Stimulated activated CD4-positive, alpha-beta T cell treated with anti-CD3 and anti-CD28 coated beads, TNF-alpha, amount 100 ng/mL, for 1 hour (primary cell): Measurements from ENCODE around the gene CENPS.
"Not testable (repeated sequence)": the region's sequence is repeated elsewhere in the genome, so short reads cannot be mapped to it uniquely, and the experiment has no call there.

ENCODE experiments used
- DNase-seq, 3 donors: peaks; one replicate each; pipeline ENCODE4 v3.0.0-alpha.2; 2020; ENCODE audit warnings: low read depth in 3 of 3, low spot score in 1 of 3

CENPS gene

DNA sequence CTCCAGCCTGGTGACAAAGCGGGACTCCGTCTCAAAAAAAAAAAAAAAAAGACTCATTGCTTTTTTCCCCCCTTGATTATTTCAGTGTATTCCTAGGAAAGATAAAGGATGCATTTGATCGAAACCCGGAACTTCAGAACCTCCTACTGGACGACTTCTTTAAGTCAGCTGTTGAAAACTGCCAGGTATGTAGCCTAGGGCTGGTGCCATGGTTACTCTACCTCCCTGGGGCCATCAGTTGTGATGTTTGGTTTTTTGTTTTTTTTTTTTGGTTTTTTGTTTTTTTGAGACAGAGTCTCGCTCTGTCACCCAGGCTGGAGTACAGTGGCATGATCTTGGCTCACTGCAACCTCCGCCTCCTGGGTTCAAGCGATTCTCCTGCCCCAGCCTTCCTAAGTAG lies 11.5 kb upstream of the CENPS start:
- not testable (repeated sequence) for DNase-seq

- no peak for DNase-seq
Measured at GRCh38 chr1:10419351-10419750, 10.9 kb upstream of the CENPS start.

GRCh38 chr1:10421637-10422036 lies 8.6 kb upstream of the CENPS start:
- DNase-seq: no peak

DNA sequence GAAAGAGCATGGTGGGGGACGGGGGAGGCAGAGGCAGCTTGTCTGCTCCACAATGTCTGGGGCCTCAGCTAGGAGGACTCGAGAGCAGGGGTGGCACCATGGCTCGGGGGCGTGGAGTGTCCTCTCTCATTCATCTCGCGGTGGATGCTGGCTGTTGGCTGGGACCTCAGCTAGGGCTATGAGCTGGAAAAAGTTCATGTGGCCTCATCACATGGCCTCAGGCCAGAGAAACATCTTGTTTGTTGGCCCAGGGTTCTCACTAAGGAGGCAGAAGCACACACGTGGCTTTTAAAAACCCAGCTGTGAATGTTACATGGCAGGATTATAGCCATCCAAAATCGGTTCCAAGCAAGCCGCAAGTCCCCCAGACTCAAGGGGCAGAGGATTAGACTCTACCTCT lies 6.2 kb upstream of the CENPS start:
- no peak for DNase-seq

DNA sequence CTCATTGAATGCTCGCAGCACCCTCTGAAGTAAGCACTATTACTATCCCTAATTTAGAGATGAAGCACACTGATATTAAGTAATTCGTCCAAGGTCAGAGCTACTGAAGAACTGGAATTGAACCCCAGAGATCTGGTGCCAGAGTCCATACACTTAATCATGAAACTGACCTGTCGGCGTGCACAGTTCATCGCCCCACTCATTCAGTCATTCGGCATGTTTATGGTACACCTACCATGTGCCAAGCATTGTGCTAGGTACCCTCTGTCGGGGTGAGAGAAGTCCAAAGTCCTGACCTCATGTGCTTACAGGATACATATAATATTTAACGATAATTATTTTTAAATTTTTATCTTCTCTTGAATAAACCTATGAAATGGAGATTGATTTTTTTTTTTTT lies 5.6 kb upstream of the CENPS start:
- no peak for DNase-seq

GRCh38 chr1:10425826-10426534 lies 4.3 kb upstream of the CENPS start:
- not testable (repeated sequence) for DNase-seq

- not testable (repeated sequence) for DNase-seq
Measured at GRCh38 chr1:10426535-10426848, 3.7 kb upstream of the CENPS start.

DNA sequence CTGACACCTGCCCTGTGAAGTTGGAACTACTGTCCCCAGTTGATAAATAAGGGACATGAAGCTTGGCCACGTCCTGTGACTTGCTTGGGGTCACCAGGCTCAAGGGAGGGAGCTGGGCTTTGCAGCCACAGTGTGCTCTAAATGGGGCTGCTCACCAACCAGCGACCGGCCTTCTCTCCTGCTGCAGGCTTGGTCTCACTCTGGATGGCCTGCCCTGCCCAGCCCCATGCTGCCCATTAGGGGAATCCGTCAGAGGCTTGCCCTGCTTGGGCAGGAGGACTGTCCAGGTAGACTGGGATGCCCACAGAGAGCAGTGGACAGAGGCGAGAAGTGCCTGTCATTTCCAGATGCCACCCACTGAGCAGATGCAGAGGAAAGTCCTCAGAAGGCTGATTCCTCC lies 1.2 kb upstream of the CENPS start:
- no peak for DNase-seq

- DNase-seq: no peak
Measured at GRCh38 chr1:10429868-10430215, 391 bp upstream of the CENPS start.

DNA sequence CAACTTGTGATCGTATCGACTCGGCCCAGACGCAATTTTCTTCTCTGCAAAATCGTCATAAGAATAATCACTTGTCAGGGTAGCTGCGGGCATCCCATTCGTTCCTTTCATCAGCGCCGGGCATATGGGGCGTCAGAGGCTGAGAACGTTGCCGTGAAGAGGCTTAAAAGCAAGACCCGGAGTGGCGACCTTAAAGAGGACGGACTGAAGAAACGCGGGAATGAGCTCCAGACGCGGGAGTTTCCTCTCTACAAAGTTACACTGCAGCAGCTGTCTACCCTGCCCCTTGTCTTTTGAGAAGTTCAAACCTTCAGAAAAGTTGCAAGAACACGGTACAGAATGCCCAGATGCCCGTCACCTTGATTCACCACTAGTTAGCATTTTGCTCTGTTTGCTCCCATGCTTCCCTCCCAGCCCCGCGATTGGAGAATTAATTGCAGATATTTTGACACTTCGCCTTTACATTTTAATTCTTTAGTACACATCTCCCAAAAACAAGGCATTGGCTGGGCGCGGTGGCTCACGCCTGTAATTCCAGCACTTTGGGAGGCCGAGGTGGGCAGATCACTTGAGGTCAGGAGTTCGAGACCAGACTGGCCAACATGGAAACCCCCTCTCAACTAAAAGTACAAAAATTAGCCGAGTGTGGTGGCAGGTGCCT lies 967 bp downstream of the CENPS start:
- DNase-seq: no peak

DNA sequence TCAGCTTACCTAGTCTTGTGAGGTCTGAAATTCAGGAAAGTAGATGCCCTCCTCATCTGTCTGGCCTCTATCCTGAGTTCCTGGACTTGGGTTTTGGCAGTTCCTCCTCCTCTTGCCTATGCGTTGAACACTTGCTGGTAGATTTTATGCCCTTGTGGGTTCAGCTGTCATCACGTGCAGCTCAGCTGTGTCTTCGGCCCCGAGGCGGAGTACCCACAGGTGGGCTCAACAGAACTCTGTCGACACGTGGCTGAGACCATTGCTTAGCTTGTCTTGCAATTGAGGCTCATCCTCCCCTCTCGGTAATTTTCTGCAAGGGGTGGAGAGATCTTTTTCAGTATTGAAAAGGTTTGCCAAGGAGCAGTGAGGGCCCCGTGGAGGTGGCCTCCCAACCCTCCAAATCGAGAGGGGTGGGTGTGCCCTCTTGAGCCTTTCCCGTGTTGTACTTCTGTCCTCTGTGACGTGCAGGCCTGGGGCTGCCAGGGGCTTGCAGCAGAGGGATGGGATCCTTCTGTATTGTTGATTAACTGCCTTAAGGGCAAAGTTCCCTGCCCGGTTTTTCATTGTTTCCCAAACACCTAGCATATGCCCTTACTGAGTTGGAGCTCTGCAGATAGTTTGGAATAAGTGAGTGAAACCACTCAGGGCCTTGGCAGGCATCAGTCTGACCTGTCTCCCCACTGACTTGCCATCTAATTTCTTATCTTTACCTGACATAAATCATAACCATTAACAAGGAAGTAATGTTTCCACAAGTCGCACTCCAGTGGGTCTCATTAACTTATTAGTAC lies 2.9 kb downstream of the CENPS start:
- DNase-seq: no peak

- no peak for DNase-seq
Measured at GRCh38 chr1:10433790-10434189, 3.6 kb downstream of the CENPS start.

DNA sequence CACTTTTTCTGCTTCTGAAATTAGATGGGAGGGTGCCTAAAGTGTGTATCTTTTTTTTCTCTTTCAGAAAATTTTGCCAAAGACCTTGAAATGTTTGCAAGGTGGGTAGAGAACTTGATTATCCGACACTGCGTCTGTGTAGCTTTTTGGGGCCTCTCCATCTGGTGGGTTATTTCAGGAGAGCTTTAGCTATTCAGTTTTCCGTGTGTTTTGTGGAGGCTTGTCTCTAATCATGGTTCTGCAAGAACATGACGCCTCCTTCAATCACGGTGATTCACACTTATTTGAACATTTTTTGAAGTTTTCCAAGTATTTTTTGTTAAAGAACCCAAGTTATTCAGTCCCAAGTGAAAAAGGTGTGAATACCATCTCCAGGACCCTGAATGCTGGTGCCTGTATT lies 4.4 kb downstream of the CENPS start:
- DNase-seq: no peak

DNA sequence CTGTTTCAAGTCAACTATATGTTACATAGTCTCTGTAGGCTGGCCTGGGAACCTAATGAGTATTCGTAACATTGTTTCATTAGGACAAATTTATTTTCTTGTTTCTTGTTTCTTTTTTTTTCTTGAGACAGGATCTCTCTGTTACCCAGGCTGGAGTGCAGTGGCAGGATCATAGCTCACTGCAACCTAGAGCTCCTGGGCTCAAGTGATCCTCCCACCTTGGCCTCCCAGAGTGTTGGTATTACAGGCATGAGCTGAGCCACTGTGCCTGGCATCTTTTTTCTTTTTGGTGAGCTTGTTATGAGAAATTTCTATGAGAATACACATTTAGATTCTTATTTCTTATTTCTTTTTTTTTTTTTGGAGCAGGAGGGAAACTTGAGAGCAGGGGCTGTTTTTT lies 6.8 kb downstream of the CENPS start:
- DNase-seq: no peak

DNA sequence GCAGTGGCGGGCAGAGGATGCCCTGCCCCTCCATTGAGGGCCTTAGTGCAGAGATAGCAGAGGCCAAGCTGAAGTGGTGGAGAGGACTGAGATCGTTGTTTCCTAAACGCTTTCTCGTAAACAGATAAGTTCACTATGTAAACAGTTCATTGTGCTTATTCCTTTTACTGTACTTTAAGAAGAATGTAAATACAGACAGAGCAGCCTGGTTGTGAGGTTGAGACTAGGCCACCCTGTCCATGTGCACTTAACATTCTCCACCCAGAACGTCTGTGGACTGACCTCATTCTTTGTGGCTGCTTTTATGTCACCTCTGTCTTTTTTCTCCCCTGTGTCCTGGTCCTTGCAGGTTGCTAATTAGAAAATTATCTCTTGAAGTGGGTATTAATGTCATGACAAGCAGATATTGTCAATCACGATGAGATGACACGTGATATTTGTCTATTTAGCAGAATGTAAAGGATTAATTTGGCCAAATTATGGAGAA lies 8.5 kb downstream of the CENPS start:
- DNase-seq: no peak

DNA sequence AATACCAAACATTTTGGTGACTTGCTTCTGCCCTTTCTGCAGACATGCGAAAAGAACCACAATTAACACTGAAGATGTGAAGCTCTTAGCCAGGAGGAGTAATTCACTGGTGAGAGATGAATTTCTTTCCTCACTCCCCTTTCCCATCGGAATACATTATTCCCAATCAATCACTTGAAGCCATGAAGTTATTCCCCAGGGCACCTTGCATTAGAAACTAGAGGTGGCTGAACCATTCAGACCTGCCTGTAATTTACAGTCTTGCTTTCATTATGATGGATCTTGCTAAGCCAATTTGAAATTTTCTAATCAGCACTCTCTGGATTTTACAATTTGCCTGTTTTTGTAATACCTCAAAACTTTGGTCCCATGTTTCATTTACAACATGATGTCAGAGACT lies 10.1 kb downstream of the CENPS start:
- DNase-seq: no peak

DNA sequence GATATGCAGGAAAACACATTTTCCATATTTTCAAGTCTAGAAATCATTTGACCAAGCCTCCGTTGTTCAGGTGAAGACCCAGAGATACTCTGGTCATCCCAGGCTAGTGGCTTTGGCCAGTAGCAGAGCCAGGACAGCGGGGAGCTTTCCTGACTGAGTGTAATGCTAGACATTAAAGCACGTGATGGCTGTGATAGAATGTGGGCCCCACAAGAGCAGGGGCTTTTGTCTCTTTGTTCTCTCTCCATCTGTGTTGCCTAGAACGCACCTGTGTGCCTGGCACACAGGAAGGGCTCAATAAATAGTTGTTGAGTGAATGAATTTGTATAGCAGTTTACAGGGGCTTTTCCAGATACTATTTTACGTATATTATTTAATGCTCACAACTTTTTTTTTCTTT lies 10.6 kb downstream of the CENPS start:
- DNase-seq: no peak

DNA sequence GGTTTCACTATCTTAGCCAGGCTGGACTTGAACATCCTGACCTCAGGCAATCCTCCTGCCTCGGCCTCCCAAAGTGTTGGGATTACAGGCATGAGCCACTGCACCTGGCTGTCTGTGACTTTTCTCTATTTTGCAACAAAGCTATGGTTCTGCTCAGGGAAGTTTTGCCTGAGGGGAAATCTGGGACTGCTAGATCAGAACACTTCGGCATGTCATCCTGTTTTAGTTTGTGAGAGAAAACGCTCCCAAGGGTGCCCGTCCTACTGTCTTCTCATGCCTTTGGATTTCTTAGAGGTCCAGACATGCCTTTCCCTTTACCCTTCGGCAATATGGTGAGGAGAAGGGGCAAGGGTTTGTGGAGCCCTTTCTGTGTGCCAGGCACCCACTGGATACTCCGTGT lies 14.0 kb downstream of the CENPS start:
- no peak for DNase-seq

DNA sequence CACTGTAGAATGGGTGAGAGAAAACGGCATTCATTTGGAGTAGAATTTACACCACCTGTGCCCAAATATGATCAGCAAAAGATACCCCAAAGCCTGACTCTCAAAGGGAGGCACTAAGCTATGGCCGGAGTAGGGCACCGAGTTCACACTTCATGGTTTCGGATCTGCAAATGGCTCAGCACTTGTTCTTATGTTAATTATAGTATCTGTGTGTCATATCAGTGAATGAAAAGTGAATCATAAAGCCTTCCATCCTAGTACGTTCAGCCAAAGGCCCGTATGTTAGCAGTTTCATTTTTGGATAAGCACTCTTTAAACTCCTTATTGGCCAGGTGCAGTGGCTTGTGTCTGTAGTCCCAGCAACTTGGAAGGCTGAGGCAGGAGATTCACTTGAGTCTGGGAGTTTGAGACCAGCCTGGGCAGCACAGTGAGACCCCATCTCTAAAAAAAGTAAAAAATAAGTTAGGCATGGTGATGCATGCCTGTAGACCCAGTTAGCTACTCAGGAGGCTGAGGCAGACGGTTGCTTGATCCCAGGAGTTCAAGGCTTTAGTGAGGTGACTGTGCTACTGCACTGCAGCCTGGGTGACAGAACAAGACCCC lies 14.7 kb downstream of the CENPS start:
- DNase-seq: no peak

DNA sequence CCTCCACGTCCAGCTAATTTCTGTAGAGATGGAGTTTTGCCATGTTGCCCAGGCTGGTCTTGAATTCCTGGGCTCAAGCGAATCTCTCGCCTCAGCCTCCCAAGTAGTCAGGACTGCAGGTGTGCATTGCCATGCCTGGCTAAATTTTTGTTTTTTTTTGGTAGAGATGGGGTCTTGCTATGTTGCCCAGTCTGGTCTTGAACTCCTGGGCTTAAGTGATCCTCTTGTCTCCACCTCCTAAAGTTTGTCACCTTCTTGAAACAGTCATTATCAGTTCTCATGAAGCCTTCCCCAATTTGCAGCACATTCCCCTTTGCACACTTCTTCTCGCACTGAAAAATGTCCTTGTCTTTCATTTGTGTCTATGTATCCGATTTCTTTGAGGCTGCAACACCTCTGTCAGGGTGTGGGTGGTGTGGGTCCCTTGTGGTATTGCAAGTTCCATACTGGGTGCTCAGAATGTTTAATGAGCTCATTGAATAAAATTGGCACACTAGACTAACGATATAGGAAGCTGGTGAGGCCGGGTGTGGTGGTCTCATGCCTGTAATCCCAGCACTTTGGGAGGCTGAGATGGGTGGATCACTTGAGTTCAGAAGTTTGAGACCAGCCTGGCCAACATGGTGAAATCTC lies 16.7 kb downstream of the CENPS start:
- no peak for DNase-seq

DNA sequence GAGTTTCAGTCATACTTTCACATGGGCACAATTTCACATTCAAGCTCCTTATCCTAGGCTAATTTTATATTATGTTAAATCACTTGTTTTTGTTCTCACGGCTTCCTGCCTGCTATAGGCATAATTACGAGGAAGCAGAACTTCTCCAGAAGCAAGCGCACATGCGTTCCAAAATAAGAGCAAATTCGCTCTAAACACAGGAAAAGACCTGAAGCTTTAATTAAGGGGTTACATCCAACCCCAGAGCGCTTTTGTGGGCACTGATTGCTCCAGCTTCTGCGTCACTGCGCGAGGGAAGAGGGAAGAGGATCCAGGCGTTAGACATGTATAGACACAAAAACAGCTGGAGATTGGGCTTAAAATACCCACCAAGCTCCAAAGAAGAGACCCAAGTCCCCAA lies 19.5 kb downstream of the CENPS start, which contains the start of gene CORT:
Gene CORT, plus strand, starts transcription at position 281 of the 400 bp plus-strand sequence. CDS start 193 bp downstream, outside the sequence.
- DNase-seq: no peak
